IPS DF 19.7 (cell line): Measurements from ENCODE around the gene RNASE3.
"Not testable (repeated sequence)": the region's sequence is repeated elsewhere in the genome, so short reads cannot be mapped to it uniquely, and the experiment has no call there.

Experiments
- DNase-seq: peaks from one replicate; pipeline ENCODE4 v3.0.0-alpha.2; 2013; ENCODE audit warnings: low read depth, low spot score

The RNASE3 gene

GRCh38 chr14:20891126-20891825 is at the start of gene RNASE3:
Gene RNASE3, plus strand, starts transcription at chr14:20891385. Its CDS starts 302 bp downstream, at chr14:20891687.
- DNase-seq = not testable (repeated sequence)

- DNase-seq = no peak
Observed at GRCh38 chr14:20846560-20846959, 44.6 kb upstream of the RNASE3 start.

GRCh38 chr14:20848316-20848954 is 42.8 kb upstream of the RNASE3 start:
- no peak for DNase-seq

GRCh38 chr14:20848955-20849570 is 42.1 kb upstream of the RNASE3 start:
- DNase-seq = no peak

- no peak for DNase-seq
Observed at GRCh38 chr14:20853042-20853441, 38.1 kb upstream of the RNASE3 start.

- no peak for DNase-seq
Observed at GRCh38 chr14:20855652-20856291, 35.4 kb upstream of the RNASE3 start.

GRCh38 chr14:20857207-20857606 is 34.0 kb upstream of the RNASE3 start:
- no peak for DNase-seq

GRCh38 chr14:20857630-20858261 is 33.4 kb upstream of the RNASE3 start:
- no peak for DNase-seq

GRCh38 chr14:20866194-20866593 is 25.0 kb upstream of the RNASE3 start:
- DNase-seq = no peak

GRCh38 chr14:20866963-20867362 is 24.2 kb upstream of the RNASE3 start:
- DNase-seq = no peak

- DNase-seq = peak; percentile 82
Observed at GRCh38 chr14:20873370-20874177, 17.6 kb upstream of the RNASE3 start.

GRCh38 chr14:20877016-20877415 is 14.2 kb upstream of the RNASE3 start:
- DNase-seq = no peak

GRCh38 chr14:20878695-20879094 is 12.5 kb upstream of the RNASE3 start:
- DNase-seq = no peak

- DNase-seq = not testable (repeated sequence)
Observed at GRCh38 chr14:20881229-20881628, 10.0 kb upstream of the RNASE3 start.

GRCh38 chr14:20882787-20883186 is 8.4 kb upstream of the RNASE3 start:
- DNase-seq = not testable (repeated sequence)

- not testable (repeated sequence) for DNase-seq
Observed at GRCh38 chr14:20888411-20888810, 2.8 kb upstream of the RNASE3 start.

- not testable (repeated sequence) for DNase-seq
Observed at GRCh38 chr14:20895322-20895721, 4.1 kb downstream of the RNASE3 start.

- peak; percentile 38 for DNase-seq
Observed at GRCh38 chr14:20904393-20905029, 13.3 kb downstream of the RNASE3 start.

GRCh38 chr14:20905676-20906075 is 14.5 kb downstream of the RNASE3 start:
- no peak for DNase-seq

GRCh38 chr14:20907214-20907613 is 16.0 kb downstream of the RNASE3 start:
- no peak for DNase-seq
